Measurements from ENCODE around the gene DCAF4.

DNA sequence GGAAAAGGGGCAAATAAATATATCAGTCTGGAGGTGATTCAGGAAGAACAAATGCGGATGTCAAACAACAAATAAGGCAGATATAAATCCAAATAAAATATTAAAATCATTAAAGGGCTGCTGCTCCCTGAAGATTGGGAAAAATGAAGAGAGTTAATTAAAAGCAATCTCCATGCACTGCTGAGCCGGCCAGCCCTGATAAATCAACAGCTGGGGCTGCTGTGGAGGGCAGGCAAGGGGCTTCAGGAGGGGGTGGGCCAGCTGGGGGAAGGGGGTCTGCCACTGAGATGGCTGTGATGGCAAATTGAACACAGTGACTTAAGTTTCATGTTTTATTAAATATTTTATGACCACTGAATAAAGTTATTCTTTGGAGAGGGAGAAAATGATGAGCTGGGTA, 44.7 kb upstream of the DCAF4 start:
- TF ChIP-seq CTCF (conservative IDR thresholded peaks at IDR 0.05 in 1 of 2, IDR thresholded peaks at IDR 0.05 in 1 of 2; ENCODE audit: low read depth in 1 of 2, low read length in 2 of 2): no peak
- TF ChIP-seq EZH2 (IDR thresholded peaks at IDR 0.05; ENCODE audit: low read length, missing control alignments): no peak
